DOHH2 (cell line): ENCODE measurements around the gene RPS6KL1.

Experiments used
- EZH2phosphoT487 ChIP-seq: fragments of 200-600 bp; sonication (generic); IDR thresholded peaks from 2 replicates; pipeline ENCODE4 v1.6.1; 2017; ENCODE audit warnings: borderline replicate concordance, mild to moderate bottlenecking, antibody characterized with exemption, low read length, moderate library complexity, mixed read lengths
- TF ChIP-seq, protein P1 (sequence below): fragments of 200-600 bp; sonication (generic); IDR thresholded peaks from one replicate; pipeline ENCODE4 v1.5.1; 2014; ENCODE audit warnings: antibody characterized with exemption, mild to moderate bottlenecking, low read depth, low read length; ENCODE audit not compliant: poor library complexity, severe bottlenecking

DNA sequence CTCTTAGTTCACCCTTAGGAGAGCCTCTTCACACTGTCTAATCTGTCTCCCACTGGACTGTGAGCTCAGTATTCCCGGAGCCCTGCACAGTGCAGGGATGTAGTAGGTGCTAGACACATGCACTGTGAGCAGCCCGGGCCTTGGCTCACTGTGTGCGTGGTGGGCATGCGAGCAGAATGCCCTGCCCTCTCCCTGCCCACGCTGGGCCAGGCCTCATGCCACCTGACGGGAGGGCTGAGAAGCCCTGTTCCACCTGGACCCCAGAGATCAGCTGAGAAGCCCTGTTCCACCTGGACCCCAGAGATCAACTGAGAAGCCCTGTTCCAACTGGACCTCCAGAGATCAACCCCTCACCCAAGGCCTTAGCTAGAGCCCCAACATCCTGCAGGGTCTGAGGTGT lies 10.9 kb downstream of the RPS6KL1 start:
- TF ChIP-seq, protein P1, sequence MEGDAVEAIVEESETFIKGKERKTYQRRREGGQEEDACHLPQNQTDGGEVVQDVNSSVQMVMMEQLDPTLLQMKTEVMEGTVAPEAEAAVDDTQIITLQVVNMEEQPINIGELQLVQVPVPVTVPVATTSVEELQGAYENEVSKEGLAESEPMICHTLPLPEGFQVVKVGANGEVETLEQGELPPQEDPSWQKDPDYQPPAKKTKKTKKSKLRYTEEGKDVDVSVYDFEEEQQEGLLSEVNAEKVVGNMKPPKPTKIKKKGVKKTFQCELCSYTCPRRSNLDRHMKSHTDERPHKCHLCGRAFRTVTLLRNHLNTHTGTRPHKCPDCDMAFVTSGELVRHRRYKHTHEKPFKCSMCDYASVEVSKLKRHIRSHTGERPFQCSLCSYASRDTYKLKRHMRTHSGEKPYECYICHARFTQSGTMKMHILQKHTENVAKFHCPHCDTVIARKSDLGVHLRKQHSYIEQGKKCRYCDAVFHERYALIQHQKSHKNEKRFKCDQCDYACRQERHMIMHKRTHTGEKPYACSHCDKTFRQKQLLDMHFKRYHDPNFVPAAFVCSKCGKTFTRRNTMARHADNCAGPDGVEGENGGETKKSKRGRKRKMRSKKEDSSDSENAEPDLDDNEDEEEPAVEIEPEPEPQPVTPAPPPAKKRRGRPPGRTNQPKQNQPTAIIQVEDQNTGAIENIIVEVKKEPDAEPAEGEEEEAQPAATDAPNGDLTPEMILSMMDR = no peak
- TF ChIP-seq EZH2phosphoT487 = no peak
